ENCODE results near the gene RAB35.

The RAB35 gene

GRCh38 chr12:120116441-120116791 is at the start of gene RAB35:
TSS of gene RAB35 (minus strand) at chr12:120116753. CDS start at chr12:120116650, 103 bp downstream.
- no peak for DNase-seq (ENCODE audit: extremely low read depth, low read depth)
- TF ChIP-seq, protein P1, sequence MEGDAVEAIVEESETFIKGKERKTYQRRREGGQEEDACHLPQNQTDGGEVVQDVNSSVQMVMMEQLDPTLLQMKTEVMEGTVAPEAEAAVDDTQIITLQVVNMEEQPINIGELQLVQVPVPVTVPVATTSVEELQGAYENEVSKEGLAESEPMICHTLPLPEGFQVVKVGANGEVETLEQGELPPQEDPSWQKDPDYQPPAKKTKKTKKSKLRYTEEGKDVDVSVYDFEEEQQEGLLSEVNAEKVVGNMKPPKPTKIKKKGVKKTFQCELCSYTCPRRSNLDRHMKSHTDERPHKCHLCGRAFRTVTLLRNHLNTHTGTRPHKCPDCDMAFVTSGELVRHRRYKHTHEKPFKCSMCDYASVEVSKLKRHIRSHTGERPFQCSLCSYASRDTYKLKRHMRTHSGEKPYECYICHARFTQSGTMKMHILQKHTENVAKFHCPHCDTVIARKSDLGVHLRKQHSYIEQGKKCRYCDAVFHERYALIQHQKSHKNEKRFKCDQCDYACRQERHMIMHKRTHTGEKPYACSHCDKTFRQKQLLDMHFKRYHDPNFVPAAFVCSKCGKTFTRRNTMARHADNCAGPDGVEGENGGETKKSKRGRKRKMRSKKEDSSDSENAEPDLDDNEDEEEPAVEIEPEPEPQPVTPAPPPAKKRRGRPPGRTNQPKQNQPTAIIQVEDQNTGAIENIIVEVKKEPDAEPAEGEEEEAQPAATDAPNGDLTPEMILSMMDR (IDR thresholded peaks at IDR 0.05; ENCODE audit: low read depth, low read length, missing control alignments) = no peak
- peak within 1 kb of the TSS; percentile 89 for H3K4me3 ChIP-seq (replicated peaks; ENCODE audit: low read depth, low read length)

- no peak overlapping the region for H3K4me3 ChIP-seq (replicated peaks; ENCODE audit: low read depth, low read length)
- no peak for DNase-seq (ENCODE audit: extremely low read depth, low read depth)
- TF ChIP-seq, protein P1 (IDR thresholded peaks at IDR 0.05; ENCODE audit: low read depth, low read length, missing control alignments) = no peak
These were observed 47.7 kb upstream of the RAB35 start for GRCh38 chr12:120164293-120164692.

DNA sequence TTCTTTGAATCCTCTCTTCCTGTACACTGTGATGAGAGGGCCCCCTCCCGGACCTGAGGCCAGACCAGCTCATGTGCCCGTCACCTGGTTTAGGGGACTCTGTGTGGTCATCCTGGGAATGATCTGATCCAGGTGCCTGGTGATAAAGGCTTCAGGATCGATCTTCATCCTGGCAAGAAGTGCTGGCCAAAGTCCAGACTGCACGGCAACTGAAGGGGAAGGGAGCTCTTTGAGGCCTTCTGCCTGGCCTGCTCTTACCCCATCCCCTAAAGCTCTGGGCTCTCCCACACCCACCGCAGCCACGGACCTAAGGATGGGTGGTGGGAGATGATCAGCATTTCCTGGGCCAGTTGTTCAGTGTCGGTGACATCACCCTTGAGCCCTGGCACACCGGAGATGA is 46.2 kb upstream of the RAB35 start:
- TF ChIP-seq, protein P1 (IDR thresholded peaks at IDR 0.05; ENCODE audit: low read depth, low read length, missing control alignments) = no peak
- no peak for DNase-seq (ENCODE audit: extremely low read depth, low read depth)

DNA sequence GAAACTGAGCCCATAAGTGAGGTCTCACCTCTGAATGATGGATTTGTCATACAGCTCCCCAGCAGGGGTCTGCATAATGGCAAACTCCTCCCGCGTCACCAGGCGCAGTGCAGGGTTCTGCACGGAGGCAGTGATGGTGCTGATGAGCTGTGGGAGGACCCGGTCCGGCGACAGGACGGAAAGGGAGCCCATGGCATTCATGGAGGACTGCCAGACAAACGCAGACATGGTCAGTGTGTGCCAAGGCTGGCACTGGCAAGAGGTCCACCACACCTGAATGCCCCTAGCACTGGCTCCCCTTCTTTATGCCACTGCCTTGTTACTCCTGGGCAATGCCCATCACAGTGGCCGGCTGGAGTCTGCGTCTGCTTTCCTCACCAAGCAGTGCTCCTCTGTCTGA is 45.3 kb upstream of the RAB35 start:
- no peak overlapping the region for H3K4me3 ChIP-seq (replicated peaks; ENCODE audit: low read depth, low read length)
- DNase-seq (ENCODE audit: extremely low read depth, low read depth) = no peak
- TF ChIP-seq, protein P1 (IDR thresholded peaks at IDR 0.05; ENCODE audit: low read depth, low read length, missing control alignments) = no peak

More for the DNA sequence above, 46.2 kb upstream of the RAB35 start:
- no peak overlapping the region for H3K4me3 ChIP-seq (replicated peaks; ENCODE audit: low read depth, low read length)

- H3K4me3 ChIP-seq (replicated peaks; ENCODE audit: low read depth, low read length) = no peak overlapping the region
- TF ChIP-seq, protein P1 (IDR thresholded peaks at IDR 0.05; ENCODE audit: low read depth, low read length, missing control alignments) = no peak
- DNase-seq (ENCODE audit: extremely low read depth, low read depth) = no peak
These were observed 43.1 kb upstream of the RAB35 start for GRCh38 chr12:120159509-120160237.

- no peak overlapping the region for H3K4me3 ChIP-seq (replicated peaks; ENCODE audit: low read depth, low read length)
- DNase-seq (ENCODE audit: extremely low read depth, low read depth) = no peak
- TF ChIP-seq, protein P1 (IDR thresholded peaks at IDR 0.05; ENCODE audit: low read depth, low read length, missing control alignments) = no peak
These were observed 41.8 kb upstream of the RAB35 start for GRCh38 chr12:120158351-120158750.

DNA sequence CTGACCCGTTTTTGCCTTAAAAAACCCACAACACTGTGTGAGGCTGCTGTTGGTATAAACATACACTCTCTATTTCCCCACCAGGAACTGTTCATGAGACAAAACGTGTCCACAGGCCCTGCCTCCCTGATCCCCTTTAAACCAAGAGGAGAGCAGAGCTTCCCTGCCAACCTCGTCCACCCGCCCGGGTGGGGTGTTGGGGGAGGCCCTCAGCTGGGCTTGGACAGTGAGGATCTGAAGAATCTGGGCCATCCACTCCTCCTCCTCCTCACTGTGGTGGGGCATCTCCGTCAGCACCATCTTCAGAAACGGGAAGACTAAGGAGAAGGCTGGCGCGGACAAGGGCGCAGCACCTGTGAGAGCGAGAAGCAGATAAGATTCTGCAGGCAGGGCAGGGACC is 41.1 kb upstream of the RAB35 start:
- no peak for DNase-seq (ENCODE audit: extremely low read depth, low read depth)
- TF ChIP-seq, protein P1 (IDR thresholded peaks at IDR 0.05; ENCODE audit: low read depth, low read length, missing control alignments) = no peak
- no peak overlapping the region for H3K4me3 ChIP-seq (replicated peaks; ENCODE audit: low read depth, low read length)
